Activated B cell treated with CpG ODN at 0.5 μM for 24 hours (primary cell): Measurements from ENCODE around the gene GHRH. TPM values are rescaled to one million over a fixed set of nuclear protein-coding genes. Genes with fewer than 3 reads are reported as not detected.
A peak's percentile ranks its signal among the peaks of the same experiment; 100 is the strongest.

Source experiments
- ATAC-seq: fragments of 200-7000 bp; cut with Tn5 transposase; one replicate; pipeline ENCODE4 v1.10.0; 2021; ENCODE audit warnings: low read depth, mild to moderate bottlenecking, moderate library complexity
- CTCF ChIA-PET: fragments of 350-600 bp; sonication (Branson Sonifier 250); formaldehyde crosslinking; loops from one replicate; lab custom pipeline; 2021; ENCODE audit warnings: antibody characterized with exemption; lab: Charles Lee
- POLR2A ChIA-PET: fragments of 350-600 bp; sonication (Branson Sonifier 250); formaldehyde crosslinking; loops from one replicate; lab custom pipeline; 2021; ENCODE audit warnings: antibody characterized with exemption; lab: Charles Lee
- DNase-seq: peaks from one replicate; pipeline ENCODE4 v3.0.0; 2022
- H3K27ac Mint-ChIP-seq: one replicate; pipeline ENCODE4 v1.8.0; 2020; ENCODE audit warnings: mixed read lengths
- H3K27me3 Mint-ChIP-seq: one replicate; pipeline ENCODE4 v1.8.0; 2021; ENCODE audit warnings: mixed read lengths
- H3K36me3 Mint-ChIP-seq: one replicate; pipeline ENCODE4 v1.8.0; 2021; ENCODE audit warnings: low read depth, mixed read lengths
- H3K4me1 Mint-ChIP-seq: one replicate; pipeline ENCODE4 v1.8.0; 2021; ENCODE audit warnings: mixed read lengths
- H3K4me3 Mint-ChIP-seq: one replicate; pipeline ENCODE4 v1.8.0; 2020; ENCODE audit warnings: mild to moderate bottlenecking, mixed read lengths
- H3K9me3 Mint-ChIP-seq: one replicate; pipeline ENCODE4 v1.8.0; 2020; ENCODE audit warnings: mixed read lengths
- CTCF ChIP-seq: fragments of 200-600 bp; IDR thresholded peaks from one replicate; pipeline ENCODE4 v1.8.0; 2022; ENCODE audit warnings: antibody characterized with exemption, mild to moderate bottlenecking
- intact Hi-C: fragments of 100-400 bp; cut with micrococcal nuclease; formaldehyde crosslinking; loops from one replicate; pipeline ENCODE4 v1.15.1; 2024
- total RNA-seq: library from RNA; stranded (reverse); gene quantifications from 2 replicates; pipeline ENCODE4 v1.2.3, GENCODE V29; 2022

Gene GHRH
- total RNA-seq, 1 donor from 2014 or later = not detected

- intact Hi-C loops = loop anchor here (5.0 kb wide), 1 partner anchor 725 kb away; no protein-coding TSS in a partner anchor
- peaks cover 29% of the 10 kb centered on the region for H3K4me1 Mint-ChIP-seq
- CTCF ChIA-PET = interaction anchor here (1.3 to 7.9 kb wide), 5 partner anchors 72 to 266 kb away, joined by 3 to 59 read pairs (median 5); no protein-coding TSS in a partner anchor
- no peak overlapping the region for H3K4me3 Mint-ChIP-seq
- no peaks in the 10 kb centered on the region for H3K27me3 Mint-ChIP-seq
- POLR2A ChIA-PET = interaction anchor here (0.5 to 1.0 kb wide), 3 partner anchors 31 to 117 kb away, joined by 3 to 6 read pairs (median 3); no protein-coding TSS in a partner anchor
- ATAC-seq (no peak), DNase-seq (no peak)
- TF ChIP-seq CTCF = no peak
- H3K36me3 Mint-ChIP-seq = no peaks in the 10 kb centered on the region
- H3K27ac Mint-ChIP-seq = no peak overlapping the region
- no peaks in the 10 kb centered on the region for H3K9me3 Mint-ChIP-seq
These were observed 6.2 kb upstream of the GHRH start for GRCh38 chr20:37267667-37268313.

- ChIA-PET CTCF (interaction anchor here (1.4 to 7.9 kb wide), 3 partner anchors 72 to 267 kb away, joined by 5 to 59 read pairs (median 42); no protein-coding TSS in a partner anchor), POLR2A (interaction anchor here (0.5 to 1.0 kb wide), 3 partner anchors 32 to 117 kb away, joined by 3 to 6 read pairs (median 3); no protein-coding TSS in a partner anchor)
- Mint-ChIP-seq H3K4me1 (peaks cover 27% of the 10 kb centered on the region), H3K9me3 (no peaks in the 10 kb centered on the region), H3K36me3 (no peaks in the 10 kb centered on the region), H3K27ac (no peak overlapping the region), H3K4me3 (no peak overlapping the region), H3K27me3 (no peaks in the 10 kb centered on the region)
- no peak for ATAC-seq
- TF ChIP-seq CTCF = no peak
- intact Hi-C loops = loop anchor here (5.0 kb wide), 1 partner anchor 725 kb away; no protein-coding TSS in a partner anchor
- DNase-seq = no peak
These were observed 5.5 kb upstream of the GHRH start for GRCh38 chr20:37266940-37267666.

- no peak for DNase-seq
- TF ChIP-seq CTCF = no peak
- Mint-ChIP-seq H3K9me3 (no peaks in the 10 kb centered on the region), H3K4me3 (no peak overlapping the region), H3K4me1 (peaks cover 13% of the 10 kb centered on the region), H3K27ac (no peak overlapping the region), H3K27me3 (peaks cover 5% of the 10 kb centered on the region), H3K36me3 (no peaks in the 10 kb centered on the region)
- ATAC-seq = peak; percentile 89
- ChIA-PET CTCF (interaction anchor here (0.6 to 1.3 kb wide), 3 partner anchors 70 to 269 kb away, joined by 4 to 9 read pairs (median 6); no protein-coding TSS in a partner anchor), POLR2A (interaction anchor here (0.5 to 2.8 kb wide), 8 partner anchors 12 to 268 kb away, joined by 3 to 18 read pairs (median 4); partner anchors contain the start of gene MANBAL)
- intact Hi-C loops = loop anchor here (1.0 to 5.0 kb wide), 2 partner anchors 64 to 727 kb away; no protein-coding TSS in a partner anchor
These were observed 3.5 kb upstream of the GHRH start for GRCh38 chr20:37265152-37265551.

- TF ChIP-seq CTCF = no peak
- intact Hi-C loops = no loop called here
- no peak for ATAC-seq
- H3K36me3 Mint-ChIP-seq = no peaks in the 10 kb centered on the region
- peaks cover 10% of the 10 kb centered on the region for H3K27me3 Mint-ChIP-seq
- H3K4me3 Mint-ChIP-seq = no peak overlapping the region
- no peaks in the 10 kb centered on the region for H3K9me3 Mint-ChIP-seq
- ChIA-PET POLR2A (interaction anchor here (1.4 to 2.8 kb wide), 3 partner anchors 13 to 85 kb away, joined by 3 to 18 read pairs (median 8); partner anchors contain the start of gene MANBAL), CTCF (no interaction called here)
- H3K4me1 Mint-ChIP-seq = peaks cover 5% of the 10 kb centered on the region
- H3K27ac Mint-ChIP-seq = no peak overlapping the region
- no peak for DNase-seq
These were observed 2.1 kb upstream of the GHRH start for GRCh38 chr20:37263686-37264085.

GRCh38 chr20:37262505-37262904 lies 891 bp upstream of the GHRH start:
- peaks cover 5% of the 10 kb centered on the region for H3K4me1 Mint-ChIP-seq
- CTCF ChIA-PET = no interaction called here
- H3K9me3 Mint-ChIP-seq = no peaks in the 10 kb centered on the region
- ATAC-seq (no peak), DNase-seq (no peak)
- POLR2A ChIA-PET = no interaction called here
- H3K27me3 Mint-ChIP-seq = peaks cover 10% of the 10 kb centered on the region
- intact Hi-C loops = no loop called here
- H3K4me3 Mint-ChIP-seq = no peak overlapping the region
- H3K27ac Mint-ChIP-seq = no peak overlapping the region
- no peak for TF ChIP-seq CTCF
- no peaks in the 10 kb centered on the region for H3K36me3 Mint-ChIP-seq
